ENCODE measurements around the gene EP400.

EP400 gene, protein sequence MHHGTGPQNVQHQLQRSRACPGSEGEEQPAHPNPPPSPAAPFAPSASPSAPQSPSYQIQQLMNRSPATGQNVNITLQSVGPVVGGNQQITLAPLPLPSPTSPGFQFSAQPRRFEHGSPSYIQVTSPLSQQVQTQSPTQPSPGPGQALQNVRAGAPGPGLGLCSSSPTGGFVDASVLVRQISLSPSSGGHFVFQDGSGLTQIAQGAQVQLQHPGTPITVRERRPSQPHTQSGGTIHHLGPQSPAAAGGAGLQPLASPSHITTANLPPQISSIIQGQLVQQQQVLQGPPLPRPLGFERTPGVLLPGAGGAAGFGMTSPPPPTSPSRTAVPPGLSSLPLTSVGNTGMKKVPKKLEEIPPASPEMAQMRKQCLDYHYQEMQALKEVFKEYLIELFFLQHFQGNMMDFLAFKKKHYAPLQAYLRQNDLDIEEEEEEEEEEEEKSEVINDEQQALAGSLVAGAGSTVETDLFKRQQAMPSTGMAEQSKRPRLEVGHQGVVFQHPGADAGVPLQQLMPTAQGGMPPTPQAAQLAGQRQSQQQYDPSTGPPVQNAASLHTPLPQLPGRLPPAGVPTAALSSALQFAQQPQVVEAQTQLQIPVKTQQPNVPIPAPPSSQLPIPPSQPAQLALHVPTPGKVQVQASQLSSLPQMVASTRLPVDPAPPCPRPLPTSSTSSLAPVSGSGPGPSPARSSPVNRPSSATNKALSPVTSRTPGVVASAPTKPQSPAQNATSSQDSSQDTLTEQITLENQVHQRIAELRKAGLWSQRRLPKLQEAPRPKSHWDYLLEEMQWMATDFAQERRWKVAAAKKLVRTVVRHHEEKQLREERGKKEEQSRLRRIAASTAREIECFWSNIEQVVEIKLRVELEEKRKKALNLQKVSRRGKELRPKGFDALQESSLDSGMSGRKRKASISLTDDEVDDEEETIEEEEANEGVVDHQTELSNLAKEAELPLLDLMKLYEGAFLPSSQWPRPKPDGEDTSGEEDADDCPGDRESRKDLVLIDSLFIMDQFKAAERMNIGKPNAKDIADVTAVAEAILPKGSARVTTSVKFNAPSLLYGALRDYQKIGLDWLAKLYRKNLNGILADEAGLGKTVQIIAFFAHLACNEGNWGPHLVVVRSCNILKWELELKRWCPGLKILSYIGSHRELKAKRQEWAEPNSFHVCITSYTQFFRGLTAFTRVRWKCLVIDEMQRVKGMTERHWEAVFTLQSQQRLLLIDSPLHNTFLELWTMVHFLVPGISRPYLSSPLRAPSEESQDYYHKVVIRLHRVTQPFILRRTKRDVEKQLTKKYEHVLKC (N-terminal part only)

DNA sequence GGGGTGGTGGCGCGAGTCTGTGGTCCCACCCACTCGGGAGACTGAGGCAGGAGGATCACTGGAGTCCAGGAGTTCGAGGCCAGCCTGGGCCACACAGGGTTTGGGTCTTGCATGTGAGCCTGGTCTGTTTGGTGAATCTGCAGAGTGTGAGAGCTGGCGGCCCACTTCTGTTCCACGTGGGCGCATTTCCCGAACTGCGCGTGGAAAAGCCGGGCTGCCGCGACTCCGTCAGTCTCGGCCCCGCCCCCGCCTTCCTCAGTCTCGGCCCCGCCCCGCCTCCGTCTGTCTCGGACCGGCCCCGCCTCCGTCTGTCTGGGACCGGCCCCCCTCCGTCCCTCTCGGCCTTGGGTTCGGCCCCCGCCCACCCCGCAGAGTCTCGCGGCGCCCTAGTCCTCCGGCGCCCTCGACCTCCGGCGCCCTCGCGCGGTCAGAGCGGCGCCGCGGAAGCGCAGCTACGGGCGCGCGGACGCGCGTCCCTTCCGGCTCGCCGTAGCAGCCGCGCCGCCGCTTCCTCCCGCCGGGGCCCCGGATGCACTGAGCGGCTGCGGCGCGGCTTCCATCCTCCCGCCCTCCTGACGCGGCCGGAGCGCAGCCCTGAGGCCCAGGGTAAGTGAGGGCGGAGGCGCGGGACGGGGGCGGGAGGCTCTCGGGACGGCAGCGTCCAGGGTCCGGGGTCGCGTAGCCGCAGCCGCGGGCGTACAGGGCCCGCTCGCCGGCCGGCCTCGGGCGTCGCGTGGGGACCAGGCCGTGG lies at the start of gene EP400:
TSS of gene EP400 (plus strand) at position 512 of the 751 bp plus-strand sequence. CDS start 10,678 bp downstream, outside the sequence.
- DNase-seq = peak; percentile 79

DNA sequence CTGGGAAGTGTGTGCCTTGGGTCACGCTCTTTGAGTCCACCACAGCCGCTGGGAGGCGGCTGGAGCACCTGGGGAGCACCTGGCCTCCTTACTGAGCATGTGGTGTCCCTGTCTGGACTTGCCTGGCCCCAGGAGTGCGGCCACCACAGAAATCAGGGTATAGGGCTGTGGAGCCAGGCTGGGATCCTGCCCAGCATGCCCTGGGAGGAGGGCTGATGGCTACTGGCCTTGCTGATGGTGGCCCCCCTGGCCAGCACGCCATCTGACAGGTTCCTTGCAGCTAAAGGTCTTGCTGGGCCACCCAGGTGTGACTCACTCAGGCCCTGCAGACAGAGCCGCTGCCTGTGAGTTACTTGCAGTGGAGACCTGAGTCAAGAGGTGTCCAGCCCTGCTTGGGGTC lies 49.3 kb upstream of the EP400 start:
- DNase-seq = peak; percentile 69

DNA sequence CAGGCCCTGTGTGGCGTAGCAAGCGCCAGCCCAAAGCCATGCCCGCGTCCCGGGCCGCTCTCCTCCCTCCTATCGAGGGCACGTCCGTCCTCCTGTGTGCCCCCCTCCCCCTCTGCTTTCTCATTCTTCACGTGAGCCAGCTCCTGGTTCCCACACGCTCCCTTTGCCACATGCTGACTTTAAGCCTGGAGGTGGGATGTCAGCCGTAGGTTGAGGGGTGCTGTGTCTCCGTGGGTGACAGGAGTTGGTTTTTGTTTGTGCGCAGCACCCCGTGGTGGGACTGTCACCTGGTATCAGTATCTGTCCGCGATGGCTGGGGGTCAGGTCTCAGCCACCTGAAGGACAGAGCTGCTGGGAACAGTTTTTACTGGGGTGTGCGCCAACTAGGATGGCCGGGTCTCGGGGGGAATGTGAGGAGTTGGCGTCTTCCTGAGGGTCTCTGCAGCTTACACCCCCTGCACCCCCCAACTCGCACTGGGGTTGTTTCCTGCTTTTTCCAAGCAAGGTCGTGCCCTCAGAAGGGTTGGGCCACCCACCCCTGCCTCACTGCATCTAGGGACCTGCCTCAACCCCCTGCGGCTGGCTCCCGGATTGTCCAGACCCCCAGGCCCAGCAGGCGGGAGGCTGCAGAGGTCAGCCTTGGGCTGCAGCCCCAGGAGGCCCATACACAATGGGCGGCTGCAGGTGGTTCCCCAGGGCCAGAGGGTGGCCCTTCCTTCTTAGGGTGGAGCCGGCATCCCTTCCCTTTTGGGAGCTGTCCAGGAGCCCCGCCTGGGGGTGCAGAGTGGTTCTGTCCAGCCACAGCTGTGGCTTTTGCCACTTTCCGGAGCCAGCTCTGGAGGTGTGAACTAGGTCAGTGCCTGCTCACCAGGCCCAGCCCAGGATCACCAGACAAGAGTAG lies 48.1 kb upstream of the EP400 start:
- DNase-seq = no peak

DNA sequence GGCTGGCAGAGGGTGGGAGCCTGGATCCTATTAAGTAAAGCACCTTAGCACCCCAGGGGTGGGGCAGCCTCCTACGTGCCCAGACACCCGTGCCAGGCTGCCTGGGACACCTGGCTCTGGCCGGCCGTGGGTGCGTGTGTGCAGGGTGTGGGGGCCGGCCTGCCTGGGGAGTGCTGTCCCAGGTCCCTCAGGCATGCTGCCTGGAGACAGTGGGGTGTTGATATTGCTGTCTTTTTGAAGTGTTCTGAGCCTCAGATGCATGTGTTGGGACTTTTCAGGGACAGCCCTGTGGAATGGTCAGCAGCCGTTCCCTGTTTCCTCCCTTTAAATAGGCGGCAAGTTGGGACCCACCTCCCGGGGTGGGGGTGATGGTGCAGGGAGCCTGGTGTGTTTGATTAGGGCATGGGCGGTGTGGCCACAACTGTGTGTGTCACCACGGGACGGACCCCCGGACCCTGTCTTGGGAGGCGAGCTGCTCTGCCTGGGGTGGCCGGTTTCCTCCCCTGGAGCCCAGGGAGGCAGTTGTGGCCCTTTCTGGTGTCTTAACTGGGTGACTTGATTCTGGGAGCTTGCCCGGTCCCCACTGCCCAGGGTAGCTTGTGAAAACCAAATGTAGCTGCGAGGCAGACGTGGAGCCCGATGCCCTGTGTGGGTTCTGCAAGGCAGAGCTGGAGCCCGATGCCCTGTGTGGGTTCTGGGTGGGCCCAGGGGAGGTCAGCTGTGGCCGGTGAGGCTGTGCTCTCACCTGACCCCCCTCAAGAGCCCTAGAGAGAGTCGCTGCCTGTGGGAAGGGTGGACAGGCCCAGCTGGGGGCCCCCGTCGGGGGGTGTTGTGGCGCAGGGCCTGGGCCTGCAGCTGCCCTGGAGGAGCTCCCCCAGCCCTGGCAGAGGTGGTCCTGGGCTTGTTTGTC lies 47.2 kb upstream of the EP400 start:
- DNase-seq = no peak

DNA sequence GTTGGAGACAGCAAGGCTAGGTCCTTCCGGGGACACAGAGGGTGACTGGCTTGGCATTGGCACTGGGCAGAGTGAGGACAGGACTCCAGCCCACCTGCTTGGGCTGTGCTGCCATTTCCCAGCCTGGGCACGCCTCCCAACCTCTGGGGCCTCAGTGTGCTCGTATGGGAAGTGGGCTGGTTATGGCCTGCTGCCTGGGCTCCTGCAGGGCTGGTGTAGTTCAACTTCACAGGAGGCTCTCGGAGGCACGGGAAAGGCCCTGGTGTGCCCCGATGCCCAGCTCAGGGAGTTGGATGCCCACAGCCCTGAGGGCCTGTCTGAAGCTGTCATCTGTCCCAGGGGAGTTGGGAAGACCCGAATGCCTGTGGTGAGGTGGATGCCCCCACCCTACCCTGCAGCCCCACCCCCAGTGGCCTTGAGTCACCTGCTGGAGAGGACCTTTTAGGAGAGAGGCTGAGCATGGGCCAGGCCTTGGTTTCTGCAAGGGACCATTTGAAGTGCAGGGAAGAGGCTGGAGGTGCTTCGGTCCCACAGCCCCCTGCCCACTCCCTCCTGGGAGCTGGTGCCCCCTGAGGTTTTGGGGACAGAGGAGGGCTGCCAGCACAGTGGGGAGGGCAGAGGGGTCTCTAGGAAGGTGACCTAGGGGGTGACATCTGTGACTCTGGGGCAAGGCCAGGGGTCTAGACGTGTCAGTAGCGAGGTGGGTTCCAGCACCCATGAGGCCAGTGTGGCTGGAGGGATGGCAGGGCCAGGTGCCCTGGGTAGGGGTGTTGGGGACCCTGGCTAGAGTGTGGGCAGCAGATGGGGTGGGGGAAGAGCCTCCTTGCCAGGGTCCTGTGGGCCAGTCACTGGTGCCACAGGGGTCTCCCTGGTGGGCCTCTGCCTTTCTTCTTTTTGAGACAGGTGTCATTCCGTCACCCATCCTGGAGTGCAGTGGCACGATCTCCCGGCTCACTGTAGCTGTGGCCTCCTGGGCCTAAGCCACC lies 46.2 kb upstream of the EP400 start:
- no peak for DNase-seq

DNA sequence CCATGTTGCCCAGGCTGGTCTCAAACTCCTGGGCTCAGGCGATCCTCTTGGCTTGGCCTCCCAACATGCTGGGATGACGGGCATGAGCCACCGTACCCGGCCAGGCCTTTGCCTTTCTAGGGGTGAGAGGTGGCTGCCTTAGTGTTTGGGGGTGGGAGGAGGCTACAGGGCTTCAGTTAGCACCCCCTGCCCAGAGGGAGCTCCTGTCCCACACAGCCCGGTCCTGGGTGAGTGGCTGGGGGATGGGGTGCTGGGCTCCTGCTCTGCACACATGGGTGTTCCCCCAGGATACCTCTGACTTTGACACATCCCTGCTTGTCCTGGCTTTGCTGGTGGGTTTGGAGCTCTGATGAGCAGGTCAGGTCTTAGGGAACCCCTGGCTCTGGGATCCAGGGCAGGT lies 45.4 kb upstream of the EP400 start:
- no peak for DNase-seq

DNA sequence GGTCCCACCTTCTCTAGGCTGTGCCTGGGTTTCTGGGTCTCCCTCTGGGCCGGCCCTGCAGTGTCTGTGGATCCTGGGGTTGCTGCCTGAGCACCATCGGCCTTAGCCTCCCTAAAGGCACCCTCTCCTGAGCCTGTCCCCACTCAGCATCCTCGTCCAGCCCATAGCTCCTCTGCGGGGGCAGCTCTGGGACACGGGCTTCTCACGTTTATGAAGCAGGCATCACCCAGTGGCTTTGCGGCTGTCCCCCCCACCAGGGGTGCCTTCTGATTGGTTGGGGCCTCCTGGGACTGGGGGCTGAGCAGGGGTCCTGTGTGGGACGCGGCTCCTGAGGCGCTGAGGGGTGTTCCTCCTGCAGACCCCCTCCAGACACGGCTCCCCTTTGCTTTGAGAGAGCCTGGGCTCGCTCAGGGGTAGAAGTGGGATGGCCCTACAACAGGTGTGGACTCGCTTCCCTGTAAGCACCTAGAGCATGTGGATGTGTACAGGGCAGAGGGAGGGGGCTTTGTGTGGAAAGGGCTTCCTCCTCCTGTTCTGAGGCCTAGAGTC lies 44.6 kb upstream of the EP400 start:
- DNase-seq = no peak

DNA sequence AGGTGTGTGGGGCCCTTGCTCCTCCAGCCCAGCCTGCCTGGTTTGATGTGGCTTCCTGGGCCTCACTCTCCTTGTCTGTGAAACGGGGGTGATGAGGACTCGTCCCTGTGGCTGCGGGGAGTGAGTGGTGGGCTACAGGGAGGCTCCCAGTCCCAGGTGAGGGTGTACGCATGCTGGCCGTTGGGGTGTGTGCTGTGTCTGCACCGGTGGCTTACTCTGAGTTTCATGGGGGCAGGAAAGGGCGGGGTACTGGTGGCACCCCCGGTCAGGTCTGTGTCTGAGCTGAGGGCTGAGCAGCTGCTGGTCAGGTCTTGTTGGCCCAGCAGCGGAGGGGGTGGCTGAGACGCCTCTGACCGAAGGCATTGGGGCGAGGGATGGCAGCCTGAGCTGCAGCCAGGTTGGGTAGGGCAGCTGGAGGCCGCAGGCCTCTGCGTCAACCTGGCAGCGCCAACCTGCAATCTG lies 44.1 kb upstream of the EP400 start:
- no peak for DNase-seq

DNA sequence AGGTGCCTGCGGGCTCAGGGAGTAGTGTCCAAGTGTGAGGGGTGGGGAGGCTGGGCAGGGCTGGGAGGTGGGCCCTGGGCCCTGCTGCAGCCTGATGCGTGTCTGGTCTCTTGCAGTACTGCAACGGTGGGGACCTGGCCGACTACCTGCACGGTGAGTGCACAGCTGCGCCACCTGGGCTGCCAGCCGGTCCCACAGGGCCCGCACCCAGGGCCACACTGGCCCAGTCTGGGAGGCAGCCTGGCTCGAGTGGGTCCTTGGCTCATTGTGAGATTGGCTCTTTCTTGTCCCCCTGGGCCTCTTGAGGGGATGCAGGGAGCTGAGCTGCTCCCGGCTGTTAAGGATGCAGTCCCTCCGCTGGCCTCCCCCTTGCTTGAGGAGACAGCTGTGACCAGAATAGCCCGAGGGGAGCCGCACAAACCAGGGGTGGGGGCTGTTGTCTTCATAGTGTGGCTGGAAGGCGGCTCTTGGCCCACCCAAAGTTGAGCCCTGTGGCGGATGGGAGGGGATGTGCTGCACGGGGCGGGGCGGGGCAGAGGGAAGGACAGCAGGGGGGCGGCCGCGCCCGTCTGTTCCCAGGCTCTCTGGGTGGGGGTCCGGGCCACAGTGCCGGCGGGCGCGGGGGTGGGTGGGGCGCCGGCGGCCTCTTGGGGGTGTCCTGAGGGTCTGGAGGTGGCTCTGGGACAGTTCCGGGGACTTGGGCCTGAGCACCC lies 42.2 kb upstream of the EP400 start:
- no peak for DNase-seq

DNA sequence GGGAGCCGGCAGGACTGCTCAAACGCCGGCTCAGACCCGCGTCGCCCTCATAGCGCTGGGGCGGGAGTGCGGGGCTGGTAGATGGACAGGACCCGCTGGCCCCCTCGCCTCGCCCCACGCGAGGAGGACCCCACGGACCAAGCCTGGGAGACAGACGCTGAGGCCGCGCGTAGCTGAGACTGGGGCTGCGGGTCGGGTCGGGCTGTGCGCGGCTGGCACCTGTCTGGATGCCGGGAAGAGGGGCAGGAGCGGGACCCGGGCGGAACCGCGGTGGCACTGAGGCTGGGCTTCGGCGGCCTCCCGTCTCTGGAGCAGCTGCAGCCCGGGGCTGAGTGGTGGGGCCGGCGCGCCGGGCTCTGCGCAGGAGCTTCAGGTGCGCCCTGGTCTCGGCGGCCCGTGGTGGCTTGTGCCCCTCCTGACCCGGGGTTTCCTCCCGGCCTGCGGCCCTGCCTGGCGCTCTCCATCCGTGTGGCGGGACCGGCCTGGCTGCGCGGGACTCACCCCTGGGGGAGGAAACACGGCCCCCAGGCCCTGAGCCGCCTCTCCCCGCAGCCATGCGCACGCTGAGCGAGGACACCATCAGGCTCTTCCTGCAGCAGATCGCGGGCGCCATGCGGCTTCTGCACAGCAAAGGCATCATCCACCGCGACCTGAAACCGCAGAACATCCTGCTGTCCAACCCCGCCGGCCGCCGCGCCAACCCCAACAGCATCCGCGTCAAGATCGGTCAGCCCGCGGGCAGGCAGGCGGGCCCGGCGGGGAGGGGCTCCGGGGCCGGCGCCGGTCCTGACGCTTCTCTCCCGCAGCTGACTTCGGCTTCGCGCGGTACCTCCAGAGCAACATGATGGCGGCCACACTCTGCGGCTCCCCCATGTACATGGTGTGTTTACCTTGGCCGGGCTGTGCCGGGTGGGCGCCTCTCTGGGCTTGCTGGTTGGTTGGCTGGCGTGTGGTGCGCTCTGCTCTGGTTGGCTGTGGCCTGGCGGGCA lies 41.4 kb upstream of the EP400 start:
- DNase-seq = no peak

DNA sequence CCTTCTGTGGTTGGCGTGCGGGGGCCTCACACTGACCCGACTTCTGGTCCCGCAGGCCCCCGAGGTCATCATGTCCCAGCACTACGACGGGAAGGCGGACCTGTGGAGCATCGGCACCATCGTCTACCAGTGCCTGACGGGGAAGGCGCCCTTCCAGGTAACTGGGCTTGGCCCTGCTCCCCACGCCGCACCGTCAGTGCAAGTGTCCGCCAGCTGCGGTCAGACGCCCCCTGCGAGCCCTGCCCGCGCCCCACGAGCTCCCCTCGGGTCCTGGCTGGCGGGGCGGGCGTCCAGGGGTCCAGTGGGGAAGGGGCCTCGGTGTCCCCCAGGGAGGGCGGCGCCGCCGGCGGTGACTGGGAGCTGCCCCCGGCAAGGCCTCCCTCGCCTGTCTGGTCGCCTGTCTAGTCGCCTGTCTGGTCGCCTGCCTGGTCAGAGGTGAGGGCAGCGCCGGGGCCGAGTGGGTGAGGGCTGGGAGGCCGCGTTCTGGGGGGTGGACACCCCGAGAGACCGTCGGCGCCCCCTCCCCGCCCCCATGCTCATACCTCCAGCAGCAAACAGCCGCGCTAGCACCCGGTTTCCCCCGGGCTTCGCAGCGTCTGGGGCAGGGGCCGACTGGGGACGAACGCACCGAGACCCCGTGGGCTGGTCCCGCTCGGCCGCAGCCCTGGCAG lies 40.5 kb upstream of the EP400 start:
- DNase-seq = no peak

DNA sequence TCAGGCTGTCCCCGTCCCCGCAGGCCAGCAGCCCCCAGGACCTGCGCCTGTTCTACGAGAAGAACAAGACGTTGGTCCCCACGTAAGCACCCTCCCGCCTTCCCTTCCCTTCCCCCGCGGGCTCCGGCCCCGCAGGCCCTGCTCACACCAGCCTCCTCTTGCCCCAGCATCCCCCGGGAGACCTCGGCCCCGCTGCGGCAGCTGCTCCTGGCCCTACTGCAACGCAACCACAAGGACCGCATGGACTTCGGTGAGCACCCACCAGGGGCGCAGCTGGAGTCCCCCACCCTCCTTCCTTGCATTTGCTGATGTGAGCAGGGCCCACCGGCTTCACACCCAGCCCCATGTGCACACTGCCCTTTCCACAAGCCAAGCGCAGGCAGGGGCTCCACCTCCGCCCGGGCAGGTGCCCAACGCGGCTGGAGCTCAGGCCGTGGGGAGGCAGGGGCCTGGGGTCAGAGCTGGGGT lies 40.0 kb upstream of the EP400 start:
- no peak for DNase-seq

DNA sequence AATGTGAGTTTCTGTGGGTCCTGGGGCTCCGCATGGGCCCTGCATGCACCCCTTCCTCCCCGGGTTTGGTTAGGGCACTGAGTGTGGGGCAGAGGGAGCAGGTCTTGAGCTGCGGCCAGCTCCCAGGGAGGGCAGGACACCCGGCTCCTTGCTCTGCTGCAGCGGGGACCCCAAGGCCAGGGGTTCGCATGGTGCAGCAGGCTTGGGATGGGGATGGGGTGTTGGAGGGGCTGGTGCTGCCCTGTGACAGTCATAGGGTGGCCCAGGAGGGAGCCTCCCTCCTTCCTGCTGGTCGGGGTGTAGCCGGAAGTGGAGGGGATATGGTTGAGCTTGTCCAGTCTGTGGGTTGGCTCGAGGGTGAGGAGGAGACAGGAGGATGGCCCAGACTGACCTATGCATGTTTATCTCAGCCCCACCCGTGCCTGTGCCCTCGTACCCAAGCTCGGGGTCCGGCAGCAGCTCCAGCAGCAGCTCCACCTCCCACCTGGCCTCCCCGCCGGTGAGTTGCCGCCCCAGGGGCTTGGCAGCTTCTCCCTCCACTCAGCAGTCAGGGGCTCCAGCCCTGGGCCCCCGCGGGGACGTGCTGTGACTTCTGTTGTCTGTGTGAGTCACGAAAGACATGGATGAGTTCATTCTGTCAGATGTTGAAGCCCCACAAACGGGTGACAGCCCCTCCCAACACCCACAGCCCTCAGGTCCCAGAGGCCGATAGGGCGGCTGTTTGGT lies 39.3 kb upstream of the EP400 start:
- DNase-seq = no peak

DNA sequence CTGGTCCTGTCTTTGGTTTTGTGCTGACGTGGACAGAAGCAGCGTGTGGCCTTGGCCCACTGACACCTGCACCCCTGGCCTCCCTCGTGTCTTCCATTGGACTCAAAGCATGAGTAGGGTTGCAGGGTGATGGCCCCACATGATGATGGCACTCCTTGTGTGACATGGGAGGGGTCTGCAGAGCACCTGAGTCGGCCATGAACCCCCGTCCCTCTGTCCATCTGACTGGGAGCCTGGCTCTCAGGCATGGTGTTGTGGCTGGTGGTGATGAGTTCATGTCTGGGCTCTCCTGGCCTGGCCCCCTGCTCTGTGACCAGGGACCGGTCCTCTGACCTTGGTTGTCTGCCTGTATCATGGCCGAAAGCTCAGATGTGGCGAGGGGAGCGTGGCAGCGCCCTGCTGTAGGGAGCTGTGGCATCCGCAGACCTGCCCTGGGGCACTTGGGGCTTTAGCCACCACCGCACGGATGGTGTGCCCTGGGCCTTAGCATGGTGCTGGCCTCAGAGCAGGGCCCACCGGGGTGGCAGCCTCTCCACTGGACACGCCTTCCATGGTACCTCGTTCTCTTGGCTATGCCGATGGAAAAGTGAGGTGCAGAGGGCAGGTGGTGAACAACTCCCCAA lies 38.6 kb upstream of the EP400 start:
- no peak for DNase-seq
